HL-60 (cell line): ENCODE measurements around the gene TEX101.

Experiments used
- GABPA ChIP-seq: IDR thresholded peaks from 2 replicates; pipeline ENCODE4 v1.6.1; 2012; ENCODE audit warnings: low read depth
- POLR2AphosphoS5 ChIP-seq: IDR thresholded peaks from 2 replicates; pipeline ENCODE4 v1.6.1; 2012; ENCODE audit warnings: low read depth
- SPI1 ChIP-seq: IDR thresholded peaks from 2 replicates; pipeline ENCODE4 v1.6.1; 2012; ENCODE audit warnings: low read depth, mild to moderate bottlenecking, borderline replicate concordance
- TF ChIP-seq, protein P1 (sequence below): IDR thresholded peaks from one replicate; pipeline ENCODE4 v1.5.1; 2011; ENCODE audit warnings: low read length, control low read depth, inconsistent platforms; ENCODE audit not compliant: insufficient read depth
- TF ChIP-seq, protein P2 (sequence below): IDR thresholded peaks from 2 replicates; pipeline ENCODE4 v1.6.1; 2012; ENCODE audit warnings: low read depth; ENCODE audit not compliant: insufficient replicate concordance

DNA sequence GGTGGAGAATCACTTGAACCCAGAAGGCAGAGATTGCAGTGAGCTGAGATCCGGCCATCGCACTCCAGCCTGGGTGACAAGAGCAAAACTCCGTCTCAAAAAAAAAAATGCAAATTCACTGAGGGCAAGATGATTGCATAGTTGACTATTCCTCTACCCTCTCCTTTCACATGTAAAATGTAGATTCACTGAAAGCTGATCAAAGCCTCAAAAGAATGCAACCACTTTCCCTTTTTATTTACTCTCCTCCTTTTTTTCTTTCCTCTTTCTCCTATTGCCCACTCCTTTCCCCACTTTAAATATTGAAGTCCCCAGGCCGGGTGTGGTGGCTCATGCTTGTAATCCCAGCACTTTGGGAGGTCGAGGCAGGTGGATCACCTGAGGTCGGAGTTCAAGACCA lies 6.3 kb downstream of the TEX101 start:
- TF ChIP-seq, protein P1, sequence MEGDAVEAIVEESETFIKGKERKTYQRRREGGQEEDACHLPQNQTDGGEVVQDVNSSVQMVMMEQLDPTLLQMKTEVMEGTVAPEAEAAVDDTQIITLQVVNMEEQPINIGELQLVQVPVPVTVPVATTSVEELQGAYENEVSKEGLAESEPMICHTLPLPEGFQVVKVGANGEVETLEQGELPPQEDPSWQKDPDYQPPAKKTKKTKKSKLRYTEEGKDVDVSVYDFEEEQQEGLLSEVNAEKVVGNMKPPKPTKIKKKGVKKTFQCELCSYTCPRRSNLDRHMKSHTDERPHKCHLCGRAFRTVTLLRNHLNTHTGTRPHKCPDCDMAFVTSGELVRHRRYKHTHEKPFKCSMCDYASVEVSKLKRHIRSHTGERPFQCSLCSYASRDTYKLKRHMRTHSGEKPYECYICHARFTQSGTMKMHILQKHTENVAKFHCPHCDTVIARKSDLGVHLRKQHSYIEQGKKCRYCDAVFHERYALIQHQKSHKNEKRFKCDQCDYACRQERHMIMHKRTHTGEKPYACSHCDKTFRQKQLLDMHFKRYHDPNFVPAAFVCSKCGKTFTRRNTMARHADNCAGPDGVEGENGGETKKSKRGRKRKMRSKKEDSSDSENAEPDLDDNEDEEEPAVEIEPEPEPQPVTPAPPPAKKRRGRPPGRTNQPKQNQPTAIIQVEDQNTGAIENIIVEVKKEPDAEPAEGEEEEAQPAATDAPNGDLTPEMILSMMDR, result no peak
- no peak for TF ChIP-seq GABPA
- no peak for TF ChIP-seq POLR2AphosphoS5
- TF ChIP-seq, protein P2, sequence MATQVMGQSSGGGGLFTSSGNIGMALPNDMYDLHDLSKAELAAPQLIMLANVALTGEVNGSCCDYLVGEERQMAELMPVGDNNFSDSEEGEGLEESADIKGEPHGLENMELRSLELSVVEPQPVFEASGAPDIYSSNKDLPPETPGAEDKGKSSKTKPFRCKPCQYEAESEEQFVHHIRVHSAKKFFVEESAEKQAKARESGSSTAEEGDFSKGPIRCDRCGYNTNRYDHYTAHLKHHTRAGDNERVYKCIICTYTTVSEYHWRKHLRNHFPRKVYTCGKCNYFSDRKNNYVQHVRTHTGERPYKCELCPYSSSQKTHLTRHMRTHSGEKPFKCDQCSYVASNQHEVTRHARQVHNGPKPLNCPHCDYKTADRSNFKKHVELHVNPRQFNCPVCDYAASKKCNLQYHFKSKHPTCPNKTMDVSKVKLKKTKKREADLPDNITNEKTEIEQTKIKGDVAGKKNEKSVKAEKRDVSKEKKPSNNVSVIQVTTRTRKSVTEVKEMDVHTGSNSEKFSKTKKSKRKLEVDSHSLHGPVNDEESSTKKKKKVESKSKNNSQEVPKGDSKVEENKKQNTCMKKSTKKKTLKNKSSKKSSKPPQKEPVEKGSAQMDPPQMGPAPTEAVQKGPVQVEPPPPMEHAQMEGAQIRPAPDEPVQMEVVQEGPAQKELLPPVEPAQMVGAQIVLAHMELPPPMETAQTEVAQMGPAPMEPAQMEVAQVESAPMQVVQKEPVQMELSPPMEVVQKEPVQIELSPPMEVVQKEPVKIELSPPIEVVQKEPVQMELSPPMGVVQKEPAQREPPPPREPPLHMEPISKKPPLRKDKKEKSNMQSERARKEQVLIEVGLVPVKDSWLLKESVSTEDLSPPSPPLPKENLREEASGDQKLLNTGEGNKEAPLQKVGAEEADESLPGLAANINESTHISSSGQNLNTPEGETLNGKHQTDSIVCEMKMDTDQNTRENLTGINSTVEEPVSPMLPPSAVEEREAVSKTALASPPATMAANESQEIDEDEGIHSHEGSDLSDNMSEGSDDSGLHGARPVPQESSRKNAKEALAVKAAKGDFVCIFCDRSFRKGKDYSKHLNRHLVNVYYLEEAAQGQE, result no peak
- TF ChIP-seq SPI1, result no peak
